Measurements from ENCODE around the gene MASP2.

- TF ChIP-seq, protein P1, sequence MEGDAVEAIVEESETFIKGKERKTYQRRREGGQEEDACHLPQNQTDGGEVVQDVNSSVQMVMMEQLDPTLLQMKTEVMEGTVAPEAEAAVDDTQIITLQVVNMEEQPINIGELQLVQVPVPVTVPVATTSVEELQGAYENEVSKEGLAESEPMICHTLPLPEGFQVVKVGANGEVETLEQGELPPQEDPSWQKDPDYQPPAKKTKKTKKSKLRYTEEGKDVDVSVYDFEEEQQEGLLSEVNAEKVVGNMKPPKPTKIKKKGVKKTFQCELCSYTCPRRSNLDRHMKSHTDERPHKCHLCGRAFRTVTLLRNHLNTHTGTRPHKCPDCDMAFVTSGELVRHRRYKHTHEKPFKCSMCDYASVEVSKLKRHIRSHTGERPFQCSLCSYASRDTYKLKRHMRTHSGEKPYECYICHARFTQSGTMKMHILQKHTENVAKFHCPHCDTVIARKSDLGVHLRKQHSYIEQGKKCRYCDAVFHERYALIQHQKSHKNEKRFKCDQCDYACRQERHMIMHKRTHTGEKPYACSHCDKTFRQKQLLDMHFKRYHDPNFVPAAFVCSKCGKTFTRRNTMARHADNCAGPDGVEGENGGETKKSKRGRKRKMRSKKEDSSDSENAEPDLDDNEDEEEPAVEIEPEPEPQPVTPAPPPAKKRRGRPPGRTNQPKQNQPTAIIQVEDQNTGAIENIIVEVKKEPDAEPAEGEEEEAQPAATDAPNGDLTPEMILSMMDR (IDR thresholded peaks at IDR 0.05): no peak
- TF ChIP-seq EZH2 (IDR thresholded peaks at IDR 0.05; ENCODE audit: borderline replicate concordance, insufficient read depth, low read depth, low read length, poor library complexity, severe bottlenecking): no peak
These were observed 17.9 kb upstream of the MASP2 start for GRCh38 chr1:11064942-11065341.
